Panc1 (cell line): ENCODE measurements around the gene HNRNPR. TPM values are rescaled to one million over a fixed set of nuclear protein-coding genes. Genes with fewer than 3 reads are reported as not detected.

Source experiments
- ATAC-seq: fragments of 200-7000 bp; cut with Tn5 transposase; 2 replicates; pipeline ENCODE4 v1.9.1; 2020; ENCODE audit warnings: mild to moderate bottlenecking, moderate library complexity
- BruUV-seq: library from RNA; stranded (reverse); fragments of 400-500 nt; replicated peaks from 2 replicates; lab custom pipeline; 2021; lab: Mats Ljungman, UMichigan
- CTCF ChIA-PET: fragments of 300-600 bp; sonication (Branson Sonifier 250); formaldehyde crosslinking; loops from one replicate; lab custom pipeline; 2022; ENCODE audit warnings: antibody characterized with exemption; lab: Charles Lee
- POLR2A ChIA-PET: fragments of 300-600 bp; sonication (Branson Sonifier 250); formaldehyde crosslinking; loops from one replicate; lab custom pipeline; 2022; ENCODE audit warnings: antibody characterized with exemption; lab: Charles Lee
- DNase-seq: peaks from one replicate; pipeline ENCODE4 v3.0.0-alpha.2; 2010; ENCODE audit warnings: low read depth, low spot score
- H3K27ac ChIP-seq: 2 replicates; pipeline ENCODE4 v1.5.1; 2011; ENCODE audit warnings: mild to moderate bottlenecking, low read length, inconsistent platforms
- H3K27me3 ChIP-seq: fragments of 200-500 bp; sonication (Bioruptor generic); 2 replicates; pipeline ENCODE4 v1.6.0; 2014; ENCODE audit warnings: low read length, inconsistent platforms; ENCODE audit not compliant: control insufficient read depth, insufficient read depth
- H3K36me3 ChIP-seq: fragments of 200-500 bp; sonication (Bioruptor generic); 2 replicates; pipeline ENCODE4 v1.5.1; 2014; ENCODE audit warnings: inconsistent platforms, mild to moderate bottlenecking, low read length, moderate library complexity; ENCODE audit not compliant: control insufficient read depth, insufficient read depth
- H3K4me1 ChIP-seq: 2 replicates; pipeline ENCODE4 v1.5.1; 2011; ENCODE audit warnings: inconsistent platforms, mild to moderate bottlenecking, low read length, moderate library complexity; ENCODE audit not compliant: control insufficient read depth, insufficient read depth
- H3K4me3 ChIP-seq, 2 experiments: 2 replicates each; pipeline ENCODE4 v1.5.1; 2011 to 2012; ENCODE audit warnings: low read depth in 2 of 2, low read length in 2 of 2, mild to moderate bottlenecking in 2 of 2, inconsistent platforms in 1 of 2, moderate library complexity in 1 of 2
- H3K9me3 ChIP-seq: fragments of 200-500 bp; sonication (Bioruptor generic); 2 replicates; pipeline ENCODE4 v1.5.1; 2014; ENCODE audit warnings: low read depth, mild to moderate bottlenecking, inconsistent platforms, low read length, moderate library complexity; ENCODE audit not compliant: control insufficient read depth, insufficient read depth
- POLR2AphosphoS5 ChIP-seq: IDR thresholded peaks from 2 replicates; pipeline ENCODE4 v1.6.1; 2012; ENCODE audit warnings: mild to moderate bottlenecking, low read depth, low read length, moderate library complexity
- SIN3A ChIP-seq: IDR thresholded peaks from 2 replicates; pipeline ENCODE4 v1.6.1; 2012; ENCODE audit warnings: low read depth, mild to moderate bottlenecking, low read length, moderate library complexity, borderline replicate concordance; ENCODE audit not compliant: insufficient read depth
- TCF7L2 ChIP-seq: IDR thresholded peaks from 2 replicates; pipeline ENCODE4 v1.6.1; 2011; ENCODE audit warnings: mild to moderate bottlenecking, low read depth, low read length, inconsistent platforms
- in situ Hi-C: cut with HindIII; loops from 2 replicates; pipeline ENCODE4 v1.10.0; 2016; ENCODE audit warnings: low sequenced_read_pairs, low pct_unique_long_range_greater_than_20kb
- intact Hi-C: fragments of 100-400 bp; cut with micrococcal nuclease; formaldehyde crosslinking; loops from one replicate; pipeline ENCODE4 v1.10.0; 2022; ENCODE audit not compliant: unreplicated experiment
- total RNA-seq: library from RNA; stranded (reverse); gene quantifications from one replicate; pipeline ENCODE4 v1.2.1, GENCODE V29; 2021; ENCODE audit not compliant: unreplicated experiment
- TF ChIP-seq, protein P1 (sequence below): fragments of 450-650 bp; IDR thresholded peaks from 2 replicates; pipeline ENCODE4 v1.5.1; 2017; ENCODE audit warnings: mild to moderate bottlenecking
- TF ChIP-seq, protein P2 (sequence below), 2 experiments: IDR thresholded peaks; 2 replicates each; pipeline ENCODE4 v1.6.1; 2011 to 2012; ENCODE audit warnings: low read depth in 2 of 2, control low read depth in 1 of 2, low read length in 1 of 2, mild to moderate bottlenecking in 1 of 2, moderate library complexity in 1 of 2; ENCODE audit not compliant: insufficient read depth in 1 of 2

The HNRNPR gene
- total RNA-seq, 1 experiment from 2014 or later = 173 TPM

DNA sequence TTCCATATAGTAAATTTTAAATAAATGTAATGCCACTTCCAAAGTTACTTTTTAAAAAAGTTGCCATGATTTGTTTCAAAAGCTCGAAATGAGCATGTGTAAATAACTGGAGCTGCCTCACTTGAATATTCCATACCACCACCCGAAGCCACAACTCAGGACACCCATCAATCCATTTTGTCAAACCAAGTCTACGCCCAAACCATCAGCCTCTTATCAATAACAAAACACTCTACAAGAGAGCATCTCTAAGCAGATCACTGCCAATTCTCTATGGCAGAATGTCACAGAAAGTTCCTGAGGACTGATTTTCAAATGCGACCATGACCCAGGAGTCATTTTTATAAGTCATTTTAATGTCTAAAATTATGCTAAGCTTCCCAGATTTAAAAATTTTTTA lies 4.5 kb downstream of the HNRNPR start:
- intact Hi-C loops = no loop called here
- H3K9me3 ChIP-seq = no peaks in the 10 kb centered on the region
- no TSS peak for BruUV-seq
- TF ChIP-seq, protein P1, sequence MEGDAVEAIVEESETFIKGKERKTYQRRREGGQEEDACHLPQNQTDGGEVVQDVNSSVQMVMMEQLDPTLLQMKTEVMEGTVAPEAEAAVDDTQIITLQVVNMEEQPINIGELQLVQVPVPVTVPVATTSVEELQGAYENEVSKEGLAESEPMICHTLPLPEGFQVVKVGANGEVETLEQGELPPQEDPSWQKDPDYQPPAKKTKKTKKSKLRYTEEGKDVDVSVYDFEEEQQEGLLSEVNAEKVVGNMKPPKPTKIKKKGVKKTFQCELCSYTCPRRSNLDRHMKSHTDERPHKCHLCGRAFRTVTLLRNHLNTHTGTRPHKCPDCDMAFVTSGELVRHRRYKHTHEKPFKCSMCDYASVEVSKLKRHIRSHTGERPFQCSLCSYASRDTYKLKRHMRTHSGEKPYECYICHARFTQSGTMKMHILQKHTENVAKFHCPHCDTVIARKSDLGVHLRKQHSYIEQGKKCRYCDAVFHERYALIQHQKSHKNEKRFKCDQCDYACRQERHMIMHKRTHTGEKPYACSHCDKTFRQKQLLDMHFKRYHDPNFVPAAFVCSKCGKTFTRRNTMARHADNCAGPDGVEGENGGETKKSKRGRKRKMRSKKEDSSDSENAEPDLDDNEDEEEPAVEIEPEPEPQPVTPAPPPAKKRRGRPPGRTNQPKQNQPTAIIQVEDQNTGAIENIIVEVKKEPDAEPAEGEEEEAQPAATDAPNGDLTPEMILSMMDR = no peak
- TF ChIP-seq, protein P2, sequence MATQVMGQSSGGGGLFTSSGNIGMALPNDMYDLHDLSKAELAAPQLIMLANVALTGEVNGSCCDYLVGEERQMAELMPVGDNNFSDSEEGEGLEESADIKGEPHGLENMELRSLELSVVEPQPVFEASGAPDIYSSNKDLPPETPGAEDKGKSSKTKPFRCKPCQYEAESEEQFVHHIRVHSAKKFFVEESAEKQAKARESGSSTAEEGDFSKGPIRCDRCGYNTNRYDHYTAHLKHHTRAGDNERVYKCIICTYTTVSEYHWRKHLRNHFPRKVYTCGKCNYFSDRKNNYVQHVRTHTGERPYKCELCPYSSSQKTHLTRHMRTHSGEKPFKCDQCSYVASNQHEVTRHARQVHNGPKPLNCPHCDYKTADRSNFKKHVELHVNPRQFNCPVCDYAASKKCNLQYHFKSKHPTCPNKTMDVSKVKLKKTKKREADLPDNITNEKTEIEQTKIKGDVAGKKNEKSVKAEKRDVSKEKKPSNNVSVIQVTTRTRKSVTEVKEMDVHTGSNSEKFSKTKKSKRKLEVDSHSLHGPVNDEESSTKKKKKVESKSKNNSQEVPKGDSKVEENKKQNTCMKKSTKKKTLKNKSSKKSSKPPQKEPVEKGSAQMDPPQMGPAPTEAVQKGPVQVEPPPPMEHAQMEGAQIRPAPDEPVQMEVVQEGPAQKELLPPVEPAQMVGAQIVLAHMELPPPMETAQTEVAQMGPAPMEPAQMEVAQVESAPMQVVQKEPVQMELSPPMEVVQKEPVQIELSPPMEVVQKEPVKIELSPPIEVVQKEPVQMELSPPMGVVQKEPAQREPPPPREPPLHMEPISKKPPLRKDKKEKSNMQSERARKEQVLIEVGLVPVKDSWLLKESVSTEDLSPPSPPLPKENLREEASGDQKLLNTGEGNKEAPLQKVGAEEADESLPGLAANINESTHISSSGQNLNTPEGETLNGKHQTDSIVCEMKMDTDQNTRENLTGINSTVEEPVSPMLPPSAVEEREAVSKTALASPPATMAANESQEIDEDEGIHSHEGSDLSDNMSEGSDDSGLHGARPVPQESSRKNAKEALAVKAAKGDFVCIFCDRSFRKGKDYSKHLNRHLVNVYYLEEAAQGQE (IDR thresholded peaks at IDR 0.05; ENCODE audit: insufficient read depth in 1 of 2, low read depth in 2 of 2, low read length in 1 of 2) = no peak
- TF ChIP-seq POLR2AphosphoS5 (no peak), TCF7L2 (no peak)
- in situ Hi-C loops = no loop called here
- H3K4me1 ChIP-seq = peaks cover 35% of the 10 kb centered on the region
- H3K27ac ChIP-seq = peak overlapping the region; percentile 48; the same call in 1 of the 2 replicates
- H3K36me3 ChIP-seq = peaks cover 27% of the 10 kb centered on the region
- POLR2A ChIA-PET = interaction anchor here (0.6 kb wide), 2 partner anchors 64 to 162 kb away, joined by 3 to 6 read pairs; no protein-coding TSS in a partner anchor
- ATAC-seq (no peak), DNase-seq (no peak)
- CTCF ChIA-PET = no interaction called here
- H3K4me3 ChIP-seq = no peak overlapping the region
- no peaks in the 10 kb centered on the region for H3K27me3 ChIP-seq

DNA sequence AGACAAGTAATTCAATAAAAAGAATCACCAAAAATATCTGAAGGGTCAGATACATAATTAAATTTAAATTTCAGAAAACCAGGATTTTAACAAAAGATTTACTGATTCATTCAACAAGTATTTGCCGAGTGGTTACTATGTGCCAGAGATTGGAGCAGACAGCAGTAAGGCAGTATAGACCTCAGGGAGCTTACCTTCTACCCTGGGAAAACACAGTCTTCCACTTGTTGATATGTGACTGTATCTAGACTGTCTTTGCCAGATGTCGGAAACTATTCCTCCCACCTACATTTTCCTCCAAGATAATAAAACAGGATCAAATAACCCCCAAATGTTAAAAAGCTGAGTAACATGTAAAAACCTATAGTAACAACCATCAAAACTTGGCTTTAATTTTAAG lies 6.2 kb downstream of the HNRNPR start:
- POLR2A ChIA-PET = no interaction called here
- intact Hi-C loops (no loop called here), in situ Hi-C loops (no loop called here)
- Histone ChIP-seq H3K27me3 (no peaks in the 10 kb centered on the region), H3K27ac (peak overlapping the region; percentile 45), H3K36me3 (peaks cover 30% of the 10 kb centered on the region), H3K4me3 (no peak overlapping the region), H3K4me1 (peaks cover 35% of the 10 kb centered on the region), H3K9me3 (no peaks in the 10 kb centered on the region)
- TF ChIP-seq, protein P1 = no peak
- TF ChIP-seq SIN3A = no peak
- TF ChIP-seq, protein P2 (IDR thresholded peaks at IDR 0.05; ENCODE audit: insufficient read depth in 1 of 2, low read depth in 2 of 2, low read length in 1 of 2) = no peak
- TF ChIP-seq POLR2AphosphoS5 = no peak
- TF ChIP-seq TCF7L2 = no peak
- no TSS peak for BruUV-seq
- DNase-seq = no peak
- ATAC-seq = no peak
- CTCF ChIA-PET = no interaction called here
